Occipital lobe (tissue), 2 donors: ENCODE results near the gene RNPS1. TPM values are rescaled to one million over a fixed set of nuclear protein-coding genes. Genes with fewer than 3 reads are reported as not detected.

ENCODE experiments used
- DNase-seq: peaks from one replicate; lab custom pipeline; 2025; lab: John Stamatoyannopoulos, UW
- total RNA-seq: library from RNA; depleted of rRNA; stranded (reverse); fragments of >200 nt; gene quantifications from one replicate; pipeline ENCODE4 v1.2.3, GENCODE V29; 2014

RNPS1 gene
- total RNA-seq, 1 donor from 2014 or later: 66.8 TPM

DNA sequence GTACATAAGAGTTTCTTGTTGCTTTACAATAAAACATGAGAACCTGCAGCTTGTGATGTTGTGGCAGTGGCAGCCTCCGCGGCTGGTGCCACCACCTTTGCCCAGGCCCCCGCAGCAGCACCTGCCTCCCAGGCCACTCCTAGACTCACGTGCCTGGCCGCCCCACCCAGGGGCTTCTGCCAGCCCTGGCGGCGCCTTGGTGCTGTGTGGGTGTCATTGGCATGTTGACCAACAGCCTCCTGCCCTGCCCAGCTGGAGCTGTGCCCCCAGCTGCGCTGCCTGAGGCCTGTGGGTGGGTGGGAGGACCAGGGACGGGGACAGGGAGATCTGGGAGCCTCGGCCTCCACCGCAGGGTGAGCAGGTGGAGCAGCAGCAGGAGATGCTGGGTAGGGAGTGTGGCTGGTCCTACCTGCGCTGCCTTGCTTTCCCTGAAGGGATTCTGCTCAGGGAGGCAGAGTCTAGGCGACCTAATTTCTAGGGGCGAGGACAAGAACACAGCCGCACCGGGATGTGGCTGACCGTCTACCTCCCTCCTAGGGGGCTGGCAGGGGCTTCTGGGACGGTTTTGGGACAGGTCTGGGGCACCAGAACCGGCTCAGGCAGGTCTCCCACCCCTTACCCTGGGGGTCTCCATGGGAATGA, 32.1 kb downstream of the RNPS1 start:
- DNase-seq: no peak

DNA sequence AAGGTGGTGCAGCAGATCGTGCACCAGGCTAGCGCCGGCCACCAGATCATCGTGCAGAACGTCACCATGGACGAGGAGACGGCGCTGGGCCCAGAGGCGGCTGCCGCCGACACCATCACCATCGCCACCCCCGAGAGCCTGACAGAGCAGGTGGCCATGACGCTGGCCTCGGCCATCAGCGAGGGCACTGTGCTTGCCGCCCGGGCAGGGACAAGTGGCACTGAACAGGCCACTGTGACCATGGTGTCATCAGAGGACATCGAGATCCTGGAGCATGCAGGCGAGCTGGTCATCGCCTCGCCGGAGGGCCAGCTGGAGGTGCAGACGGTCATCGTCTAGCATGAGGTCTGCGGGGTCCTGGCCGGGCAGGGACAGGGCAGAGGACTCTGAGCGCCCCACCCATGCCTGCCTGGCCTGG, 32.7 kb downstream of the RNPS1 start:
- no peak for DNase-seq

DNA sequence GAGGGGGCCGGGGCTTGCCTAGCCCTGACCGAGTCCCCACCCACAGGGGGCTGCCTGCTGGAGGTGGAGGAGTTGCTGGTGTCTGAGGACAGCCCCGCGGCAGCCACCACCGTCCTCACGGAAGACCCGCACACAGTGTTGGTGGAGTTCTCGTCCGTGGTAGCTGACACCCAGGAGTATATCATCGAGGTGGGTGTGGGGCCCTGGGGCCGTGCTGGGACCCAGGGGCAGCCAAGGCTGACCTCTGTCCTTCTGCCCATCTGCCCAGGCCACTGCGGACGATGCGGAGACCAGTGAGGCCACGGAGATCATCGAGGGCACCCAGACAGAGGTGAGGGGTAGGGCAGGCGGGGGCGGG, 33.1 kb downstream of the RNPS1 start:
- DNase-seq: no peak

DNA sequence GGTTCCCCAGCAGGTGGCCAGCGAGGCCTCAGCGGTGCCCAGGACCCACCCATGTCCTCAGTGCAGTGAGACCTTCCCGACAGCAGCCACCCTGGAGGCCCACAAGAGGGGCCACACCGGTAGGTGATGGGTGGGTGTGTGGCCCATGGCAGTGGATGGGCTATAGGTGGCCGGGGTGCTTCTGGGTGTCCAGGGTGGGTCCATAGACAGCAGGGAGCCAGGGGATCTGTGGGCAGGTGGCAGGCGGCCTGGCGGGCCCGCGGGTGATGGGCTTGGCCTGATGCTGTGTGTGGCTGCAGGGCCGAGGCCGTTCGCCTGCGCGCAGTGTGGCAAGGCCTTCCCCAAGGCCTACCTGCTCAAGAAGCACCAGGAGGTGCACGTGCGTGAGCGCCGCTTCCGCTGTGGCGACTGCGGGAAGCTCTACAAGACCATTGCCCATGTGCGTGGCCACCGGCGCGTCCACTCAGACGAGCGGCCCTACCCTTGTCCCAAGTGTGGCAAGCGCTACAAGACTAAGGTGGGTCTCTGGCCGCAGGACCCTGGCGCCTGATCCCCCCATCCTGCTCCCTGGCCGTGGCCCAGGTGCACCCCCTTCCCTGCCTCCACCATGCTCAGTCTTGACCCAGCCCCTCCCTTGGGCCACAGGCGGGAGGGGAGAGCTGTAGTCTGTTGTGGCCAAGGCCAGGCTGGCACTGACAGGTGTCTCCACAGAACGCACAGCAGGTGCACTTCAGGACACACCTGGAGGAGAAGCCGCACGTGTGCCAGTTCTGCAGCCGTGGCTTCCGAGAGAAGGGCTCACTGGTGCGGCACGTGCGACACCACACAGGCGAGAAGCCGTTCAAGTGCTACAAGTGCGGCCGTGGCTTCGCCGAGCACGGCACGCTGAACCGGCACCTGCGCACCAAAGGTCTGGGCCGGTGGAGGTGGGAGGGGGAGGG, 33.8 kb downstream of the RNPS1 start:
- DNase-seq: no peak

DNA sequence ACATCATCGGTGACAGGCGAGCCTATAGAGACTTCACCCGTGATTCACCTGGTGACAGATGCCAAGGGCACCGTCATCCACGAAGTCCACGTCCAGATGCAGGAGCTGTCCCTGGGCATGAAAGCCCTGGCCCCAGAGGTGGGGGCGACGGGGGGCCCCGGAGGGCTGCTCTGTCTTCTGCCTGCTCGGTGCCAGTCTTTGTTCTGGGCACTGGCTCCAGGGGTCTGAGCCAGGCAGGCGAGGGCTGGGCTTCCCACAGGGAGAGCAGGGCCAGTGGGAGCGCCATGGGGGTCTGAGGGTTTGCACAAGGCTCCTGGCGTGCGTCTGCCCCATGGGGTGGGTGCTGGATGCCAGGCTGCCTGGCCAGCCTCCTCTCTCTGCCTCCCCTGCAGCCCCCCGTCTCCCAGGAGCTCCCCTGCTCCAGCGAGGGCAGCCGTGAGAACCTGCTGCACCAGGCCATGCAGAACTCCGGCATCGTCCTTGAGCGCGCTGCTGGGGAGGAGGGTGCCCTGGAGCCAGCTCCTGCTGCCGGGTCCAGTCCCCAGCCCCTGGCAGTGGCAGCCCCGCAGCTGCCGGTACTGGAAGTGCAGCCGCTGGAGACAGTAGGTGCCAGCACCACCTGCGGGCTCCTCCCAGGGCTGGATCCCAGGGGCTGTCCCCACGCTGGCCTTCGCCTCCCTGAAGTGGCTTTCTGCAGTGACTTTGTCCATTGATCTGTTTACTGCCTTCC, 34.7 kb downstream of the RNPS1 start:
- no peak for DNase-seq

DNA sequence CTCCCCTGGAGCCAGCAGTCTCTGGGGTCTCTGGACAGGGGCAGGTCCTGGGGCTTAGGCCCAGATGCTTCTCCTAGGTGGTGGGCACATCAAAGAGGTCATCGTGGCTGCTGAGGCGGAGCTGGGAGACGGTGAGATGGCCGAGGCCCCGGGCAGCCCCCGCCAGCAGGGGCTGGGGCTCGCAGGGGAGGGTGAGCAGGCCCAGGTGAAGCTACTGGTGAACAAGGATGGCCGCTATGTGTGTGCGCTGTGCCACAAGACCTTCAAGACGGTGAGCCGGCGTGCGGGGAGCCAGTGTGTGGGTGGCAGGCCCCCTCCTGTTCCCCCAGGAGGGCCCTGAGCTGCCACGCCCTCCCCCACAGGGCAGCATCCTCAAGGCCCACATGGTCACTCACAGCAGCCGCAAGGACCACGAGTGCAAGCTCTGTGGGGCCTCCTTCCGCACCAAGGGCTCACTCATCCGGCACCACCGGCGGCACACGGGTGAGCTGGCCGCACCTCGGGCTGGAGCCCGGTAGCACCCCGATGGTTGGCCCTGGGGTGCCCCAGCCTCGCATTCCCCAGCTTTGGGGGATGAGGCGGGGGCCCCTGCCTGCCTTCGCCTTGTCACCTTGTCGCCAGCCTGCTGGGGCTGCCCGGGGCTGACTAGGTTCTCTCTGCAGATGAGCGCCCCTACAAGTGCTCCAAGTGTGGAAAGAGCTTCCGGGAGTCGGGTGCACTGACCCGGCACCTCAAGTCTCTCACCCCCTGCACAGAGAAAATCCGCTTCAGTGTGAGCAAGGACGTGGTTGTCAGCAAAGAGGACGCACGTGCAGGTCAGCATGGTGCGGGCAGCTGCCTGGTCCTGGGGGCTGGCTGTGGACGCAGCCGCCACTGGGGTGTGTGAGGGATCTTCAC, 35.6 kb downstream of the RNPS1 start:
- no peak for DNase-seq

DNA sequence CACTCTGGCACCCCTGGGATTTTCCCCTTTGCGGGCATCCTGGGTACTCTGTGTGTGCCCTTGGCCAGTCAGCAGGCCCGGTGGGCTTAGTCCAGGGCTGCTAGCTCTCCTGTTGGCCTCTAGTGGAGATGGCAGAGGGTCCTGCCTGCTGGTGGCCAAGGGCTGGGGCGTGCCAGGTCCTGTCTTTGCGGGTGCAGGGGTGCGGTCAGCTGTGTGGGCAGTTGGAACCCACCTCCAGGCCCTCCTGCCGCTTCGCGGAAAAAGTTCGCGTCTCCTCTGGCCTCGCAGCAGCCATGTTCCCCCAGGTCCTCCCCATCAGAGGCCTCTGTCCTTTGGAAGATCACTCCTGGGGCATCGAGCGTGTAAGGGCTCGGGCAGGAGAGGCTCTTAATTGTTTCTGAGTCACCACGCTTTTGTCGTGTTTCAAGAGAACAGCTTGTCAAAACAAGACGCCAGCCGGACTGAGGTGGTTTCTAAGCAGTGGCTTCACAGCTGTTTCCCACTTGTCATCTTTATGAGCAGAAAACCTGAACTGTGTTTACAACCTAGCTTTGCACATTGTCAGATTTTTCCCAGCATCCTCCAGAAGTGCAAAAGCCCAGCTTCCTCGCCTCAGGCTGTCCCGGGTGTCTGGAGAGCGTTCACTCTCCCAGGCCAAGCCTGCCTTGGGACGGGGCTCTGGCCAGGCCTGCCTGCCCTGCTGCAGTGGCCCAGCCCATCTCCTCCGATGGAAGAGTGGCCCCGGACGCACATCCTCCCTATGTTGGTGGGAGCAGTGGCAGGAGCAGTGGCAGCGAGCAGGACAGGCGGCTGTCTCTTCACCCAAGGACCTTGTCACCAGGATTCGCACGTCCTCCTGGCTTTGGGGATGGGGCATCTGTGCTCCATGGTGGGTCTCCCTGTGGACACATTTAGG, 36.7 kb downstream of the RNPS1 start:
- no peak for DNase-seq

DNA sequence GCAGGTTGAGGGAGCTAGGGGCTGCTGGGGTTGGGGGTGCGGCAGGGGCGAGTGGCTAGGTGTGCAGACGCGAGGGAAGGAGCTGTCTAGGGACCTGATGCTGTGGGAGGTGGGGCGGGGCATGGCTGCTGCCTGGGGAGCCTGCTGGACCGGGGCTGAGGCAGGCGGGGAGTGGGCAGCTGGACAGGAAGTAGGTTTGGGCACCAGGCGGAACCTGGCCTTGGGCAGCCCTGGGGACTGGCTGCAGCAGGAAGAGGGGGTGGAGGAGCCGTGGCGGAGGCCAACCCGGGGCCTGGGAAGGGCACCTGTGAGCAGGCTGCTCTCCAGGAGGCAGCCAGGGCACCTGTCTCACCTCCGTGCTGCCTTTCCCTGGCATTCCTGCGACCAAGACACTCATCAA, 37.5 kb downstream of the RNPS1 start:
- no peak for DNase-seq

DNA sequence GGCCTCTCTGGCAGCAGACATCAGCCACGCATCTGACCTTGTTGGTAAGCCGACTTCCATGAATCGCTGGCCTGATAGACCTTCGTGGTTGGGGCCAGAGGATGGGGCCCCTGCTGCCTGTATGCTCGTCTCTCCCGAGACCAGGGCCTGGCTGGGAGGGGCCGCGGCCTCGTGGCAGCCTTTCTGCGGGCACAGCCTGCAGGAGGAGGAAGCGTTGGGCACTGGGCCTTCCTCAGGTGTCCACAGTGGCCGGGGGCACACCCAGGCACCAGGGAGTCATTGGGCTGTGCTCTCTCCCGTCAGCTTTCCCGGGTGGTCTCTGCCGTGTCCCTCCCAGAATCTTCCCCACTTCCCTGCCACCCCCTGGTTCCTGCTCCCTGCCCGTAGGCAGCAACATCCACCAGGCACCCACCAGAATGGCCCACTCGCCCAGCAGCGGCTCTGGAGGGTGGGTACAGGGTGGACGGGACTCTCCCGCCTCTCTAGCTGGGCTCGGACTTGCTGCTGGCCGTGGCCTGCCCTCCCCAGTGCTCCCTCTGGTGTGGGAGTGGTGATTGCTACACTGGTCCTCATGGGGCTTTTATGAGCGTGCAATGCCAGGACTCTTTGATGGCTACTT, 38.2 kb downstream of the RNPS1 start:
- no peak for DNase-seq

DNA sequence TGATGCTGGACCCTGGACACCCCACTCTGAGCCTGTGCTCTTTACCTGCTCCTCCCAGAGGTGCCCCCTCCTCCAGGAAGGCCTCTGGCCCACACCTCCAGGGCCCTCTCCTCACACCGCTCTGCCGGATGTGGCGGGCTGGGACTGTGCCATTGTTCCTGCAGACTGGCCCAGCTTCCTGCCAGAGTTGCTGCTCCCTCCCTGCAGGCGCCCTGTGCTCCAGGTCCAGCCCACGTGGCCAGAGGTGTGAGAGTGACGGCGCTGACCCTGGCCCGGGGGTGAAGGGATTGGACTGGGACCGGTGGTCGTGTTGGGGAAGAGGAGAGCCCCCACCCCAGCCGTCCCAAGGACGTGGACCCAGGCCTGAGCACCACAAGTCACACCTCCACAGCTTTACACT, 38.8 kb downstream of the RNPS1 start:
- no peak for DNase-seq

DNA sequence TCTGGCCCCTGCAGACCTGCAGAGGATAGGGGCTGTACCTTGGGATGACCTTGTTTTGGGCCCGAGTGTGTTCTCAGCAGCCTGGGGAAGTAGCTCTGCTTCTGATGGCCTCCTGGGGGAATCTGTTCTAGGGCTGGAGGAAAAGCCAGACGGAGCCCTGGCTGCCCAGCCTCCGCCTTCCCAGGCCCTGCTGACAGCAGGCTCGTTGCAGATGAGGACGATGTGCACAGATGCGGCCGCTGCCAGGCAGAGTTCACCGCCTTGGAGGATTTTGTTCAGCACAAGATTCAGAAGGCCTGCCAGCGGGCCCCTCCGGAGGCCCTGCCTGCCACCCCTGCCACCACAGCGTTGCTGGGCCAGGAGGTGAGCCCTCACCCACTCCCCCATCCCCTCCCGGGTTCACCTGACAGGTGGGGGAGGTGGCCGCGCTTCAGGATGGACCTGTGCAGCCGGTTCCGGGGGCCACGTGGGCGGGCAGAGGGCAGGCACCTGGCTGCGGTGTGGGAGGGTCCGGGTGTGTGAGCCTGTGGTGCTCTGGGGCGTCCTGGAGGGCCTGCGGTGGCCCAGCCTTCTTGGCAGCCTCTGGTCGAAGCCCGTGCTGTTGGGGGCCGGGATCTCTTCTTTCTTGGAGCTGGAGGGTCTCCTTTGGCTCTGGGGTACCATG, 39.6 kb downstream of the RNPS1 start:
- DNase-seq: no peak

DNA sequence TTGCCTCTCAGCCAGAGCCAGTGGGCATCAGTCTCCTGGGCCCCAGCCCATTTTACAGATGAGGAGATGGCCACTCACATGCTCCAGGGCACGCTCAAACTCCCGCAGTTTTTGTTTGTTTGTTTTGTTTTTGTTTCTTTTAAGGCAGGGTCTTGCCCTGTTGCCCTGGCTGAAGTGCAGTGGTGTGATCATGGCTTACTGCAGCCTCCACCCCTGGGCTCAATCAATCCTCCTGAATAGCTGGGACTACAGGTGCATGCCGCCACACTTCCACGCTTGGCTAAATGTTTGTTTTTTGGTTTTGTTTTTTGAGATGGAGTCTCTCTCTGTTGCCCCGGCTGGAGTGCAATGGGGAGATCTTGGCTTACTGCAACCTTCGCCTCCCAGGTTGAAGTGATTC, 41.0 kb downstream of the RNPS1 start:
- no peak for DNase-seq

DNA sequence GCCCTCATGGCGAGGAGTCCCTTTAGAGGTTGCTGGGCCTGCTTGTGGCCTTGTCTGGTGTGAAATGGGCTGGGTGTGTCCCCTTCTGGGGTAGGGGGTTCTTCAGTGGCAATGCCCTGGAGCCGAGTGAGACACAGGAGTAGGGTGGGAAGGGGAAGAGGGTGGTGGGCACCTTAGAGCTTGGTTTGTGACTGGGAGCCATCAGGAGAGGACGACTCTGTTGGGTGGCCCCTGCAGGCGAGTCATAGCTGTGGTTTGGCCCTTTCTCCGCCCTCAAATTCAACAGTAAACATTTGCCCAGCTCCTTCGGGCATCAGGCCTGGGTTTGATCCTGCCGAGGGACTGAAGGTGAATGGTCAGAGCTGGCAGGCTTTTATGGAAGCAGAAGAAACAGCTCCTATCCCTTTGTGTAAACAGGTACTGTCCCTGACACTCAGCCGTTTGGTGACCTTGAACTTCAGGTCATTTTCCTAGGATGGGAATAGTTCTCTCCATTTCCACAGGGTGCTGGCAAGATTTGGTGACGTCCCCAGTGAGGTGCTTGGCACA, 41.6 kb downstream of the RNPS1 start:
- no peak for DNase-seq

DNA sequence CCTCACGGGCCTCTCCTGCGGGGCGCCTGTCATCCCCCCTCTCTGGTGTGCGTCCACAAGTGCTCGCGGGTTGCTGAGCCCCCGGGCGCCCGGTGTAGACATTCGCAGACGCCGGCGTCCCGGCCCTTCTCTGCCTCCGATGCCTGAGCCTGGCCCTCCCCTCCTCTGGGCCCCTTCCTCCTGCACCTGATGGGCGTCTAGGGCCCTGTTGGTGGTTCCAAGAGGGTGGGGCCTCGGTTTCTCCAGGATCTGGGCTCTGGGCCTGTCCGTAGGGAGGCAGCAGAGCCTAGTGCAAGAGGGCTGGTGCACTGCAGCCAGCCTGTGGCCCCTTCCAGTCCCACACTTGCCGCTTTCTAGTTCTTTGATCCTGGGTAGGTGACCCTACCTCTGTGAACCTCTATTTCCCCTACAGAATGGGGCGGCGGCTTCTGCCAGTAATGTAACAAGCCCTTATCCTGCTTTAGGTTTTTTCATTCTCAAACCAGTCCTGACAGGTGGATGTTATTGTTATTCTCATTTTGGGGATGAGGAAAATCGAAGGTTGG, 43.9 kb downstream of the RNPS1 start:
- no peak for DNase-seq

DNA sequence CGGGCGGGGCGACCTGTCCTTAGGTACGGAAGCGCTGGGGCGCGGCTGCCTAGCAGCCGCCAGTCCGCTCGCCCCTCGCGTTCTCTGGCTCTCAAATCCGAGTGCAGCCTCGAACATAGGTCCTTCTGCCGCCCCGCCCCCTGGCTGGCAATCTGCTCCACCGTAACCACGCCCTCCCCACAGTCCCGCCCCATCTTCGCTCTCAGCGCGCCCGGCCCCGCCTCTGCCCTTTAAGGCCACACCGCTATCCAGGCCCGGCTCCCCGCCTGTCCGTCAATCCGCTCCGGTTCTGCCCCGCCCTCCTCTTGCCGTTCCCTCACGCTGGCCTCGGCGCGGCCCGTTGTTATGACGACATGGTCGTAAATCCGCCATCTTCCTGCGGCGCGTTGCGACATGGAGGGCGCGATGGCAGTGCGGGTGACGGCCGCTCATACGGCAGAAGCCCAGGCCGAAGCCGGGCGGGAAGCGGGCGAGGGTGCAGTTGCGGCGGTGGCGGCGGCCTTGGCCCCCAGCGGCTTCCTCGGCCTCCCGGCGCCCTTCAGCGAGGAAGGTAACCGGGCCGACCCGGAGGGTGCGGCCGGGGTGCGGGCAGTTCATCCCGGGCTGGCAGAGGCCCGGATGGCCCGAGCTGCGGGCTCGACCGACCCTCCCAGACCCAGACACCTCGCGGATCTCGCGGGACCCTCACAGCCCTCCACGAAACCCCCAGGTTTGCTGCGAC, 44.5 kb downstream of the RNPS1 start, which contains the start of gene E4F1:
TSS of gene E4F1 (plus strand) at position 371 of the 721 bp plus-strand sequence. CDS start at position 394, 23 bp downstream.
- peak; percentile 97 for DNase-seq

DNA sequence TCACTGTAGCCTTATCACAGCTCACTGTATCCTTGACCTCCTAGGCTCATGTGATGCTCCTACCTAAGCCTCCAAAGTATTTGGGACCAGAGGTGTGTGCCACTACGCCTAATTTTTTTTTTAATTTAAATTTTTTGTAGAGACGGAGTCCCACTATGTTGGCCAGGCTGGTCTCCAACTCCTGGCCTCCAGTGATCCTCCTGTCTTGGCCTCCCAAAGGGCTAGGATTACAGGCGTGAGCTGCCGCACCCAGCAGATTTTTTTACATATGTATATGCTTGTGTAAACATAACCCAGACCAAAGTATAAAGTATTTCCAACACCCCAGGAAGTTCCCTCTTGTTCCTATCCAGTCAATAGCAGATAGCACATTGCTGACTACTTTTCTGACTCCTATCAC, 51.6 kb downstream of the RNPS1 start:
- no peak for DNase-seq

DNA sequence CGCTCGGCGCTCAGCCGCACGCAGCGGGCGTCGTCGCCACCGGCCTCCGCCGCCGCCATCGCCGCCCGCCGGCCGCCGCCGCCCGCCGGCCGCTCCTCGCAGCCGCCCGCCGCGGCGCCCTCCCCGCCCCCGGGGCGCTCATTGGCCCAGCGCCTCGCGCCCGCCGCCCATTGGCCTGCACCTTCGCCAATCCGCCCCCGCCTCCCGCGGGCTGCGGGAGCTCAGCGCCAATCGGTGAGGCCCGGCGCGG, 53.3 kb downstream of the RNPS1 start, which contains the start of gene PGP:
TSS of gene PGP (minus strand) at position 122 of the 250 bp plus-strand sequence. CDS start at position 59, 63 bp downstream.
- no peak for DNase-seq
